GM12865 (cell line): ENCODE results near the gene C7orf25.
A peak's percentile ranks its signal among the peaks of the same experiment; 100 is the strongest.

ENCODE experiments used
- DNase-seq: peaks from one replicate; pipeline ENCODE4 v3.0.0; 2010; ENCODE audit warnings: low read depth
- H3K4me3 ChIP-seq: 2 replicates; pipeline ENCODE4 v1.5.1; 2011; ENCODE audit warnings: mild to moderate bottlenecking, low read depth, low read length, control low read depth
- CTCF ChIP-seq: IDR thresholded peaks from 2 replicates; pipeline ENCODE4 v1.5.1; 2011; ENCODE audit warnings: low read length, control low read depth, low read depth, inconsistent platforms; ENCODE audit not compliant: insufficient read depth; ENCODE audit errors: missing control alignments

The C7orf25 gene

GRCh38 chr7:42869131-42870020 is 42.5 kb downstream of the C7orf25 start:
- peak; percentile 58 for DNase-seq
- no peak for TF ChIP-seq CTCF
- H3K4me3 ChIP-seq = no peak overlapping the region

- no peak for DNase-seq
- no peak overlapping the region for H3K4me3 ChIP-seq
- TF ChIP-seq CTCF = no peak
These were observed 43.4 kb downstream of the C7orf25 start for GRCh38 chr7:42868480-42868879.
